ENCODE measurements around the gene TRIM47.

Gene TRIM47

DNA sequence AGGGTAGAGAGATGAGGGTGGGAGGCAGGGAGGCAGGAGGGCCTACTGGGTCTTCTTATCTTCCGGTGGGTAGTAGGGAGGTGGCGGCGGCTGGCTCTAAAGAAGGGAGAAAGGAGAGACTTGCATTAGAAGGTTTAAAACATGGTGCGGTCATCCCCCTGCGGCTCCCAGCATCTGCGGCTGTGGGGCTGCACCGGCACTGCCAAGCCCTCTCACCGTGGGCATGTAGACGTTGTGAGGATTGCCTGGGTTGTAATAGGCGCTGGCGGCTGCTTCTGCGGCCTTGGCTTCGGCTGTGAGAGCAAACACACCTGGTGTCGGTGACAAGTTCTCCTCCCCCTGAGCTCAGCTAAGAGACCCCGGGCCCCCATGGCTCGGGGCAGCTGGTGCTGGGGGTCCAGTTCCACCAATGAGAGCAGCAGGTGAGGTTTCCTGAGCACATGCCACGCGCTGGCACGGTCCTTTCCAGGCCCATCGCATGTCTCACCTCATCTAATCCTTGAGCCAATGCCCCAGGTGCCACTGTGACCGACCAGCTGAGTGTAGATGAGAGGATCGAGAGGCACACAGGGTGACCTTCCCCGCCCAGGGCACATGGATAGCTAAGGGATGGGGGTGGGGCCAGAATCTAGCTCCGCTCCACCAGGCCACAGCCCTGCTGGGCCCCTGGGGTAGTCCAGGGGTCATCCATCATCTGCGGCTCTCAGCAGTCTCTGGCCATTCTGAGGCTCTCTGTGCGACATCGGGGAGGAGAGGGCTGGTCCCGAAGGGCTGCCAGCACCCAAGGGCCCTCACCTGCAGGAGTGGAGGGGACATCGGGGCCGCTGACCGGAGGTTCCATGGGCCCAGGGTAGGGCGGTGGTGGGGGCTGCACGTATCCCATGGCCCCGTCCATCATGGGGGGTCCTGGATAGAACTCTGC lies 31.4 kb downstream of the TRIM47 start:
- DNase-seq (ENCODE audit: low read depth), result no peak

DNA sequence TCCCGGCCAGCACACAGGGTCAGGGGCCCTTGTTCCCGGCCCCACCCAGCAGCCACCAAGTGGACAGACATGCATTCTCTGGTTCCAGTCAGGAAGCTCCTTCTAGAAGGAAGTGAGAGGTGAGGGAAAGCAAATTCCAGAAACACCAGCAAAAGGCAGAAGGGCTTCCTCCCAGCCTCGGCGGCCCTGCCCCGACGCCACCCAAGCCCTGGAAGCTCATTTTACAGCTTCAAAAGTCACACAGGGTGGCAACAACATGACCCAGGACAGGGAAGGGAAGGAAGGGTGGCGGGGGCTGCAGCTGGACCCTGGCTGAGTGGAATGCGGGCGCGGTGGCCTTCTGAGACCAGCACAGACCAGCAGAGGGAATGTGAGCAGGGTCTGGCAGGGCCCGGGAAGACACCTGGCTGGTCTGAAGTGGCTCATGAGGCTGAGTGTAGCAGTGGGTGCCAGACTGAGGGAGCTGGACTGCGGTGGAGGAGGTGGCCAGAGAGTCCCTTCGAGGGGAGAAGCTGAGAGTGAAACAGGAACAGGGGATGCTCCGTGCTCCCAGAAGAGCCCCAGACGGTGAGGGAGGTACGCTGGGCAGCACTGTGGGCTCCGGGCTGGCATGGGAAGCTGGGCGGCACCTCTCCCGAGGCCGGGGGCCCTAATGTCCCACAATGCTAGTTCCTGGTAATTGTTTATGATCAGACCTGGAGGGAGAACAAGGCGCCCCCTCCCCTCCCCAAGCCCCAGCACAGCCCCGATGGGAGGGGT lies 32.3 kb downstream of the TRIM47 start:
- no peak for DNase-seq (ENCODE audit: low read depth)

DNA sequence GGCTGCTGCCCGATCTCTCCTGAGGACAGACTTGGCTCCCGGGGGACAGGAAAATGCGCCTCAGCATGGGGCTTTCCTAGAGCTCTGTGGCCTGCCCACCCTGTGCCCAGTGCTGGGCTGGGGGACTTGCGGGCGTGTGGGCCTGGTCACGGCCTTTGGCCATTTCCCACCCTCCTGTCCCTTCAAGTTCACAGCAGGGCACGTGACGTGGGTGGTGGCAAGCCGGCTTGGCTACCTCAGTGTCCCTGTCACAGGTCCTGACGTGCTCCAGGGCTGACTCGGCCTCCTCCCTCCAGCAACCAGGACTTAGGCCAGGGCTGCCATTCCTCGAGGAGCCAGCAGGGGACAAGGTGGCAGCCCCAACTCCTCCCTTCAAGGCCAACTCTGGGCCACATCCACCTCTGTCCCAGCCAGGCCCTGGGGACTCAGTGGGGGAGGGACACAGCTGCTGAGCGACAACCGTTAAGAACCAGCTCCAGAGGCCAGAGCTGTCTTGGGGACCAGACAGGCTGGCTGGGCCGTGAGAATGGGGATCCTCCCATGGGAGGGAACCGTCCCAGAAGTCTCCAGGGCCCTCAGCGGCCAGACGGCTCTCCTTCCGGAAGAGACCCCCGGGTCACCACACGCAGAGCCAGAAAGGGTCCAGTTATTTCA lies 33.2 kb downstream of the TRIM47 start:
- peak; percentile 72 for DNase-seq (ENCODE audit: low read depth)

DNA sequence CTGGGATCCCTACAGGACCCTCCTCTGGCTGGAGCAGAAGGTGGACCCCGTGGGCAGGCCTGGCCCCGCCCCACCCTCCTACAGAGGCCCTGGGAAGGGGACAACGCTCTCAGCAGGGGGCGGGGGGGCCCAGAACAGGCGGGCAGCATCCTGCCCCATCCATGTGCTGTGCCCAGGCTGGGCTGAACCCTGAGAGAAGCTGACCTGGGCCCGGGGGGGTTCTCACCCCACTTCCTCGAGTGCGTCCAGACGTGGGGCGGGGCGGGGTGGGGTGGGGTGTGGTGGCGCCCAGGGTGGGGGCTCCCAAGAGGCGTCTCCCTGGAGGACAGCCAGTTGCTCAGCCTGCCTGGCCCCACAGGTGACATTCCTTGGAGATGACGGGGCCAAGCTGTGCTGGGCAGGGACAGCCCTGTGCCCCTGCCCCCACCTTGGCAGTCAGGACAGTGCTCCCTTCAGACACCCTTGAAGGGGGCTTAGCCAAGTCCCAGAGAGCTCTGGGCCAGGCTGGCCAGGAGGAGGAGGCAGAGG lies 33.8 kb downstream of the TRIM47 start:
- DNase-seq (ENCODE audit: low read depth), result no peak

DNA sequence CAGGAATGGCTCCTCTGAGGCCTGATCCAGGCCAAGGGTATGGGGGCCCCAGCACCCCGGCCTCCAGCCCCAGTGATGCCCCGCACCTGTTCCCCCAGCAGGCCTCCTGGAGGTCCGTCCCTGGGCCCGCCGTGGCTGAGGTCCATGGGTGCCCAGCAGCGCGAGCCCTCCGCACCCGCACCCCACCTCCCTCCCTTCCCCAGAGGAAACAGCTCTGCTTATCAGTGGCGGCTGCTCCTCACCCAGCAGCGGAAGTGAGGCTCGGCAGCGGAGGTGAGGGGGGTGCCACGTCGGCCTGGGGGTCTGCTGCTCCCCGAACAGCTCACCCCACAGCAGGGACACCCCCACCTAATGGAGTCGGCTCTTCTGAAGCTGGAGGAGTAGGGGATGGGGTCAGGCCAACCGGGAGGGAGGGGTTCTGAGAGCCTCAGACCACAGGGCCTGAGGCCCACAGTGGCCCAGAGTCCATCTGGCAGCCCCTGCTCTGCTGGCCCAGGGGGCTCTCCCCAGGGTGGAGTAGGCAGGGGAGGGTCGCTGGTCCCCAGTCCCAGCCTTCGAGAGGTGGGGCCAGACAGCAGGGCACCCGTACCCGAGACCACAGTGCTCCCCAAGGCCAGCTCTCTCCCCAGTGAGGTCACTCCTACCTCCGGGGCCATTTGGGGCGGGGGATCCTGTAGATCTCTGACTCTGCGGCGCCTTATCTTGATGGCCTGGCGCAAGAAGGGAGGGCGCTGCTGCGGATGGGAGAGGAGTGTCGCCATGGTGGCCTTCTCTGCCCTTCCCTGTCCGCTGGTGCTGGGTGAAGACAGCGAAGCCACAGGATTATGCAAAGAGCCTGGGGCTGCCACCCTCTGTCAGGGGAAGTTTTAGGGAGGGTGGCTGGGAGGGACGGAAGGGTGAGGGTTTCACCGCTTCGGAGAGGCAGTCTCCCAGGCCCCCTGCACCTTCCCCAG lies 34.5 kb downstream of the TRIM47 start, which contains the start of gene UNC13D:
Gene UNC13D (minus strand): TSS at position 828 of the 953 bp plus-strand sequence. CDS start 67 bp downstream, at position 761.
- peak; percentile 48 for DNase-seq (ENCODE audit: low read depth)

DNA sequence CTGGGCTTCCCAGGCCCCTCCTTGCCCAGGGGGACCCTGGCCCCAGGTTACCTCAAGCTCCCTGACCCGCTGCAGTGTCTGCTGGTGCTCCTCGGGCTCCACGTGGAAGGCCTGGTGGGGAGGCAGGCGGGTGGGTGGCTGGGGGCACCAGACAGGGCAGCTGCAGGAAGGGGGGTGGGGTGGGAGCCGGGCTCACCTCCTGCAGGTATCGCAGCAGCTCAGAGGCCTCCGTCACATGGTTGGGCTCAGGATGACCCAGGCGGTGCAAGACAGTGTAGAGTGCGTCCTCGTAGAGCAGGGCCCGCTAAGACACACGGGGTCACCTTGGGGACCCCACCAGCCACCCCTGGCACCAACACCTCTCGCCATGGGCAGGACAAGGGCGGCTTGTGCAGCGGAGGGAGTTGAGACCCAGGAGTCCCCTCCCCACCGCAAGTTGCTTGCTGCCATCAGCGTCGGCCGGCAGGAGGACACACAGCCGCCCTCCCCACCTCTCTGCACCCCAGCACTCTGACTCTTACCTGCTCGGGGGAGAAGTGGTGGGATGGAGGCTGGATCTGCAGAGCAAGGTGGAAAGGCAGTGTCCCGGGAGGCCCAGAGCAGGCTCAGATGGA lies 35.3 kb downstream of the TRIM47 start:
- no peak for DNase-seq (ENCODE audit: low read depth)

DNA sequence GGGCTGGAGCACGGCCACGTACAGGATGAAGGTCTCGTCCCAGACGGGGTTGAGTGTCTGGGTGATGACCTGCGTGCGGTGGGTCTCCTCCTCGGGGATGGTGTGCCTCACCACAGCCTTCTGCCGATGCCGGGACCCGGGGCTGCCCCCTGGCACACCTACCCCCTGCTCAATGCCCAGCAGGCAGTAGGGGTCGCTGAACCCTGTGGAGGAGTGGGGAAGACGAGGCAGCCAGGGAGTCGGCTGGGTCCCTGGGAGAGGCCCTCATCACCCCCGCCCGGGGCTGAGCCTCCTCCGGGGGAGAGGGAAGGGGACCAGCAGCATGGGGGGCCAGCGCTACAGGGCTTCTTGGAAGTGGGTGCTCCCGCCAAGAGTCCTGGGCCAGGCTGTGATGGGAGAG lies 36.0 kb downstream of the TRIM47 start:
- no peak for DNase-seq (ENCODE audit: low read depth)

DNA sequence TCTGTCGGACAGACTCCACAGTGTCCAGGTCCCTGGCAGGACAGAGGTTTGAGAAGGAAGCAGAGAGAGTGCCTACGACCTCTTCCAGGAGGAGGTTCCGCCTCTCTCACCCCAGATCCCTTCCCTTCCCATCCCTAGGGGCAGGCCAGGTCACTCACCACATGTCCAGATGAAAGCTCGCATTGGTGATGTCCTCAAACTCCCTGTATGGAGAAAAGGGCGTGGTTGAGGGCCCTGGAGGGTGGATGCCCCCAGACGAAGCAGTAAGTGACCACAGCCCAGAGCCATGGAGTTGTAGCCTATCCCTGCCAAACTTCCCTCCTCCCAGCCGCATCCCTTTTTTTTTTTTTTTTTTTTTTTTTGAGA lies 37.6 kb downstream of the TRIM47 start:
- DNase-seq (ENCODE audit: low read depth), result no peak

DNA sequence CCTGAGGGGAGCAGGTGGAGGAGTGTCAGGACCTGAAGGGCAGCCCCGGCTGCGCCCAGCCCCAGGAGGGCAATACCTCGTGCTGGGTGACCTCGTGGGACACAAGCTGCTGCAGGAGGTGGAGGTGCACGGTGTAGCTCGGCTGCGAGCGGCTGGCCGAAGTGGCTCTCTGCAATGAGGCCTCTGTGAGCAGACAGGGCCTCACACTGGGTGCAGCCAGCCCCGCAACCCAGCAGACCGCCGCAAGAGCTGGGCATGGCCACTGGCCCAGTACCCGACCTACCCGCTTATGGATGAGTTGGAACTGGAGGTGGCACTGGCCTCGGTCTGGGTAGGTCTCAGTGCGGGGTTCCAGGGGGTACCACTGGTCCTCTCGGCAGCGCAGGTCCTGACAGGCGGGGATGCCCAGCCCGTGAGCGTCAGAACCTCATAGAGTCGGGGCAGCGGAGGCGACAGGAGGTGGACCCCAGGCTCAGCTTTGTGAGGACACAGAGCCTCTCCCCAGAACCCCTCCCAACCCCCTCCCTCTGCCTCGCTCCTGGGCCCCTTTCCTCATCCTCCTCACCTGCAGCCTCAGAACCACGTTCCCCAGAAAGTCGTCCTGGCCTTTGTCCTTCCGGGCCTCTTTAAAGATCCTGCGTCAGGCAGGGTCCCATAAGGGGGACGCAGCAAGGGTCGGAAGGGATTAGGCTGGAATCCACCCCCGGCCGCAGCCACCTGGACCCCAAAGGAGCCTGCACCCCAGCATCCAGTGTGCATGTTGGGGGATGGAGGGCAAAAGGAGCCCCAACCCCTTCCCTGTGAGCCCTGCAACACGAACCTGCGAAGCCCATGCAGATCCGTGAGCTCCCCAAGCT lies 38.2 kb downstream of the TRIM47 start:
- DNase-seq (ENCODE audit: low read depth), result no peak

DNA sequence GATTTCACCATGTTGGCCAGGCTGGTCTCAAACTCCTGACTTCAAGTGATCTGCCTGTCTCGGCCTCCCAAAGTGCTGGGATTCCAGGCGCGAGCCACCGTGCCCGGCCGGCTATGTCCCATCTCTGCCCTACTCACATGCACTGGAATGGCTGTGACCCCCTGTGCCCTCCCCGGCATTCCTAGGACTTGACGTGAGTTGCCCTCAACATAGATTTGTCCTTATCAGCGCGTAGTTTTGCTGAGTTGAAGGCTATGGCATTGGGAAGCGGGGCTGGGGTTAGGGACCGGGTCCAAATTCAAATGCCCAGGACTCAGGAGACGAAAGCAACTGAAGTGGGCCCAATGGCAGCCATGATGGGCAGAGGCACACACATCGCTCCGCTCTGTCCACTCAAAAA lies 40.0 kb downstream of the TRIM47 start:
- DNase-seq (ENCODE audit: low read depth), result no peak

DNA sequence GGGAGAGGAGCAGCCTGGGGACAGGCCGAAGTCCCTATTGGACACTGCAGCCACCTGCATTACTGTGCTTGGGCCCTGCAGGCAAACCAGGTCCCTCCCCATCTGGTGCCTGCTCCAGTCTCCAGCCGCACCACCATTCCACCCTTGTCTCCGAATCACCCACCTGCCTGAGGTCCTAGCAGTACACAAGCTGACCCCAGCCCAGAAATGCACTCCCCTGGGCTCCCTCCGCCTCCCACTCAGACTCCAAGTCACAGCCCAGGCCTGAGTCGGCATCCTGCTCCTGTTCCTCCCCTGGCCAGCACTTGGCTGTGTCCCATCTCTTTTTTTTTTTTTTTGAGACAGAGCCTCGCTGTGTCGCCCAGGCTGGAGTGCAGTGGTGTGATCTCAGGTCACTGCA lies 40.5 kb downstream of the TRIM47 start:
- no peak for DNase-seq (ENCODE audit: low read depth)

DNA sequence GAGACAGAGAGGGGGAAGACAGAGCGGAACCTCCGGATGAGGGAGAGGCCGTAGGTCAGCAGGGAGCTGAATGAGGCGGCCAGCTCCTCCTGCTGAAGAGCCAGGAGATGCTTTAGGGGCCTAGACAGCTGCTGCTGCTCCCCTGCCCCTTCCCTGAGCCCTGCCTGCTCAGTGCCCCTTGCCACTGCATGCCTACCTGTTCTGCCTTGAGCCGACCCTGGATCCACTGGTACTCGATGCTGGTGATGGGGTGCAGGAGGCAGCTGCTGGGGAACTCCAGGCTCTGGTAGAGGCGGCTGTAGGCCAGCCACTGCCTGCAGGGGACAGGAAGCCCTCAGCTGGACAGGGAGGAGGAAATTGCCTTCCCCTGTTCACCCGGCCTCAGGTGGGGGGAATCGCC lies 41.8 kb downstream of the TRIM47 start:
- no peak for DNase-seq (ENCODE audit: low read depth)

DNA sequence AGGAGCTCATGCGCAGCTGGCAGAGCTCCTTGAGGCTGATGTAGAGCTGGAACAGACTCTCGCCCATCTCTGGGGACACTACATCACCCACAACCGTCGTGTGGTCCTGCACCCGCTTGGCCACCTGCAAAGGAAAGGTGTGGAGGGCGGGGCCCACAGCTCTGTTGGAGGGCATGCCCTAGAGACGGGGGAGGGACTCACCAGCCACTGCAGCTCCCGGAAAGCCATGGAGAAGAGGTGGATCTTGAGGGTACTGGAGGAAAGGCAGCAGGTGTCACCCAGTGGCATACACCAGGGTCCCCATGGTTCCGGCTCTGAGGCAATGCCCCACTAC lies 42.8 kb downstream of the TRIM47 start:
- DNase-seq (ENCODE audit: low read depth), result no peak

DNA sequence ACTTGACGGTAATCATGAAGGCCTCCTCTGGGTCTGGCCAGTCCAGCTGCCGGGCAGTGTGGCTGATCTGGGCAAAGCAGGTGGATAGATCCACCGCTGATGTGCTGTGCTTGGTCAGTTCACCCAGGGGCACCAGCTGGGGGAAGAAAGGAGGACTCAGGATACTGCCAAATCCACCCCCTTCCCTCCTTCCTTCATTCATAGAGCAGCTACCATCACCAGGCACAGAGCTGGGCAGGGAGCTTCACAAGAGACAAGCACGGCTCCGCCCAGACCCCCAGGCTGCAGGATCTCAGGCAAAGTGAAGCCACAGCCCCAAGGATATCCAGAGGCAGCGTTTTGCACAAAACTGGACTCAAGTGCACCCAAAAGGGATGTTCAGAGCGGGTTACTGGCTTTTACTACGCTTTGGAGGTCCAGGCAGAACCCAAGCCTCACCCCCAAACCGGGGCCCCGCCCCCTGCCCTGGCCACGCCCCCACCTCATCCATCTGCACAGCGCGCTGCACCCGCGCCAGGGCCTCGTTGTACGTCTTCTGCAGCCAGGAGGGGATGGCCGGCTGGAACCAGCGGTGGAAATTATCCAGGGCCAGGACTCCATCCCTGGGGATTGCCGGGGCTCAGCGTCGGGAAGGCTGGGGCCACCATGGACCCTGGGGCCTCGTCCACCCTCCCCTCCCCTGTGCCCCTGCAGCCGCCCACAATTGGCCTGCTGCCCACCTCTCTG lies 43.3 kb downstream of the TRIM47 start:
- DNase-seq (ENCODE audit: low read depth), result no peak

DNA sequence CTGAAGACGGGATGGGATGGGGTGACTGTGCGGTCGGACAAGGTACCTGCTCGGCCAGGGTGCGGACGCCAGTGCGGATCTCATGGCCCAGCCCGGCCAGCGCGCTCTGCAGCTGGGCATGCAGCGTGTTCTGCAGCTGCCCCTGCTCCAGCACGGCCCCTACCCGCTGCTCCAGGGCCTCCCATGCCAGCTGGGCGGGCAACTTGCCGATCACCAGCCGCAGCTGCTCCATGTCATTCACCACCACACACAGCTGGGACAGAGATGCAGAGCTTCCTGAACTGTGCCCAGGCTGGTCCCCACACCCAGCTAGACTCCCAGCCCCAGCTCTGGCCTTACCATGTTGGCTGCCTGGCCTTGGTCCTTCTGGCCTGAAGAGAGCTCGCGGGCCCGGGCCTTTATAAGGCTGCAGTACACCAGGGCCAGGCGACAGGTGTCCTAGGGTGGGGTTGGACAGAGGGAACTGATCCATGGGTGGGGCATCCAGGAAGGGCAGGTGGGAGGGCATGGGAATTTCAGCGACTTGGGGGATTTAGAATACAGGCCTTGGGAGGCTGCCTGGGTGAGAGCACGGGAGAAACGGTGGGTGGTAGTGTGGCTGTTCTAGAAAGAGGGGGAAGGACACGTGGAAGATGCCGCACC lies 44.0 kb downstream of the TRIM47 start:
- DNase-seq (ENCODE audit: low read depth), result no peak

DNA sequence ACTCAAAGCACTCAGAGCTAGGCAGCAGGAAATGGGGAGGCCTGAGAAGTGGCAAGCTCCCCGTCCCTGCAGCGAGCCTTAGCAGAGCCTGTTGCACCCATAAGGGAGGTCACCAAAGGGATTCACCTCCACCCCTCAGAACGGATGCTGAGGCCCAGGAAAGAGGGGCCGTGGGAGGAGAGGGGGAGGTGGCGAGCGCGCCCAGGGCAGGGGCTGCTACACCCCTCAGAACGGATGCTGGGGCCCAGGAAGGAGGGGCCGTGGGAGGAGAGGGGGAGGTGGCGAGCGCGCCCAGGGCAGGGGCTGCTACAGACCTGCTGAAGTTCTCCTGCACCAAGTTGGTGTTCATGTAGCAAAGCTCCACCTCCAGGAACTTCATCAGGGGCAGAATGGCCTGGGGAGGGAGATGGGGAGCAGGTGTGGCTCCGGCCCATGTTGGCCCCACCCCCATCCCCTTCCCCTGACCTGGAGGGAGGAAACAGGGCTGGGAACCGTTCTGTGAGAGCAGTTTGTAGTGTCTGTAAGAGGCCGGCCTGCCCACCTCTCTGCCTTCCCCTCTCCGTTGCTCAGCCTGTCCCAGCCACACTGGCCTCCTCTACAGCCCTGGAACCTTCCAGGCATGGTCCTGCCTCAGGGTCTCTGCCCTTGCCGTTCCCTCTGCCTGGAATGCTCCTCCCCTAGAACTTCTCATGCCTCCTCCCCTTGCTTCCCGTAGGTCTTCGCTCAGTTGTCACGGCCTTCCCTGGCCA lies 45.6 kb downstream of the TRIM47 start:
- DNase-seq (ENCODE audit: low read depth), result no peak

DNA sequence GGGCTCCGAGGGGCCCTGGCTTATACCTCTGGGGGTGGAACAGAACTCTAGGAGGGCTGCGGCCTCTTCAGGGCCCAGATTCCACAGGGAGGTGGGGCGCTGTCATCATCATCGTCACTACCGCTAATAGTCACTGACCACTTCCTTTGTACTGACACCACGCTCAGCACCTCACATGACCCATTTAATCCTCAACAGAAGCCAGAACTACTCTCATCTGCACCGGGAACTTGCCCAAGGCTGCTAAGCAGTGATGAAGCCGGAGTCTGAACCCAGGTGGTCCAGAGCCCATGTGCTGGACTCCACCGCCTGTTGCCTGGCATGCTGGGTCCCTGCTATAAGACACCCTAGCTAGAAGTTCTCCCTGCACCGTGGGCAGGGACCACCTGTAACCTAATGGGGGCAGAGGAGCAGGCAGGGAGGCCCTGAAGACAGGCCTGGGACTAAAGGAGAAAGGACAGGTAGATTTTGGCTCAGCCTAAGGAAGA lies 46.2 kb downstream of the TRIM47 start:
- peak; percentile 29 for DNase-seq (ENCODE audit: low read depth)

DNA sequence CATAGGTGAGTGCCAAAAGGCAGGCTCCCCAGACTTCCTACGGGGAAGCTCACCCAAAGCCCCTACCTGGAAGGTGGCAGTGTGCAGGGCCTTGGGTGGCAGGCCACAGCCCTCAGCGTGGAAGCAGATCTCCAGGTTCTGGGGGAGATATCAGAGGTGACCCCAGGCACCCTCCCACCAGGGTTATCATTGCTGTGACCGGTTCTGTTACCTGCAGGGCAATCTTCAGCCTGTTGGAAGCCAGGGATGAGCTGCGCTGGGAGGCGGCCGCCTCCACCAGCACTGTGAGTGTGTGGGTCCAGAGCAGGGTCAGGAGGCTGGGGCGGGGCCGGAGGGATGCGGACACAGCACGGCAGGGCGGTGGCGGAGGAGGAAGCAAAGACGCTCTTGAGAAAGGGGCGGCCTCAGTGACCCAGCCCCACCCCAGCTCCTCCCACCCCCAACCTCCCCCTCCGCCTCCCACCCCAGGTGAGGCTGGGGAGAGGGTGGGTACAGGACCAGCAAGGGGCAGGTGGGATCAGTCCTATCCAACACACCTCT lies 47.3 kb downstream of the TRIM47 start:
- no peak for DNase-seq (ENCODE audit: low read depth)

All from activated T-cell treated with anti-CD3 and anti-CD28 coated beads for 48 hours (primary cell).